IPS-15b (cell line): ENCODE results near the gene CPLANE2.
"Not testable (repeated sequence)": the region's sequence is repeated elsewhere in the genome, so short reads cannot be mapped to it uniquely, and the experiment has no call there.

Experiments used
- H3K27me3 ChIP-seq: one replicate; pipeline ENCODE4 v1.6.1; 2013; ENCODE audit warnings: low read length; ENCODE audit not compliant: control insufficient read depth, insufficient read depth
- H3K36me3 ChIP-seq: one replicate; pipeline ENCODE4 v1.6.1; 2013; ENCODE audit warnings: low read length; ENCODE audit not compliant: control insufficient read depth, insufficient read depth
- H3K4me1 ChIP-seq: one replicate; pipeline ENCODE4 v1.6.1; 2013; ENCODE audit warnings: mild to moderate bottlenecking, low read length; ENCODE audit not compliant: control insufficient read depth, insufficient read depth
- H3K4me3 ChIP-seq: one replicate; pipeline ENCODE4 v1.5.1; 2013; ENCODE audit warnings: low read depth, low read length
- H3K9ac ChIP-seq: one replicate; pipeline ENCODE4 v1.6.1; 2013; ENCODE audit warnings: low read depth, mild to moderate bottlenecking, low read length
- H3K9me3 ChIP-seq: one replicate; pipeline ENCODE4 v1.6.1; 2013; ENCODE audit warnings: mild to moderate bottlenecking, low read length; ENCODE audit not compliant: control insufficient read depth, insufficient read depth

CPLANE2 gene

DNA sequence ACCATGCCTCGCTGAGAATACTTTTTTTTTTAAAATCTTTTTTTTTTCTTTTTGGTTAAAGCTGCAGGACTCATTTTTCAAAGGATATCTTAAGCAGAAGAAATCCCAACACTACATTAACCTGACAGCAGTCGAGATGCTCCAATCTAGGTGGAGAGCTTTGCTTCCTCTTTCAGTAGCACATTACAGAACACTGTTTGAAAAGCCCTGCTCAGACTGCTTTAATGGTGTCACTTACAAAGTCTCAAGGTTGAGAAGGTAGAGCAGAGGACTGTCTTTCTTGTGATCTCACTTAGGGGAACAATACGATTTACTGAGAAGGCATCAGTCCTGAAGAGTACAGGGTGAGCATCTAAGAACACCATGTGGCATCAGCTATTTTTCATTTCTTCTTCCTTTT lies 21.0 kb upstream of the CPLANE2 start:
- H3K36me3 ChIP-seq = no peaks in the 10 kb centered on the region
- no peak overlapping the region for H3K9ac ChIP-seq
- H3K4me1 ChIP-seq = no peaks in the 10 kb centered on the region
- H3K27me3 ChIP-seq = no peaks in the 10 kb centered on the region
- H3K9me3 ChIP-seq = no peaks in the 10 kb centered on the region
- H3K4me3 ChIP-seq = no peak overlapping the region

DNA sequence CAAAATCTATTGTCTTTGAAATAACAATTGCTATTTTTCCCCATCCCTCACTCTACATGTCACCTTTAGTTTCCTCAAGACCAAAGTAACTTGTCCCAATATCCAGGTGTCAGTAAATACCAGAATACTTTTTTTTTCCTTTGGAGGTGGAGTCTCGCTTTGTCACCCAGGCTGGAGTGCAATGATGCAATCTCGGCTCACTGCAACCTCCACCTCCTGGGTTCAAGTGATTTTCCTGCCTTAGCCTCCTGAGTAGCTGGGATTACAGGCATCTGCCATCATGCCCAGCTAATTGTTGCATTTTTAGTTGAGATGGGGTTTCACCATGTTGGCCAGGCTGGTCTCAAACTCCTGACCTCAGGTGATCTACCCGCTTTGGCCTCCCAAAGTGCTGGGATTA lies 20.6 kb upstream of the CPLANE2 start:
- H3K4me3 ChIP-seq, H3K27me3 ChIP-seq, H3K9ac ChIP-seq, H3K9me3 ChIP-seq, H3K36me3 ChIP-seq, H3K4me1 ChIP-seq: not testable (repeated sequence)

DNA sequence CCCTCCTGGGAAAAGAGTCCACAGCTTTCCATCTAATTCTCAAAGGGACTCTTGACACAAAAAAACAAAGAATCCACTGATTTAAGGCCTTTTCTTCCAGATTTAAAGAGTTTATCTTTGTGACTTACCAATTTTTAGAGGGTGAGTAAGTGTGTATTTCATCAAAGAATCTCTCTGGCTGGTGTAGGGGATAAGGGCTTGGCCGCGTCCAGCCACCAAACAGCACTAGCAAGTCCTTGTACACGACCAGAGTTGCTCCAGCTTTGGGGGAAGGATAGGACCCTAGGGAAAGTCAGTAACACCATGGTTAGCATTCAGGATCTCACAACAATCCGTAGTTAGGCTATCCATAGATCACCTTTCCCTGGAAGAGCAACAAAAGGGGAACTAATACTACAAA lies 19.5 kb upstream of the CPLANE2 start:
- no peaks in the 10 kb centered on the region for H3K9me3 ChIP-seq
- no peaks in the 10 kb centered on the region for H3K27me3 ChIP-seq
- no peak overlapping the region for H3K4me3 ChIP-seq
- H3K9ac ChIP-seq = no peak overlapping the region
- no peaks in the 10 kb centered on the region for H3K4me1 ChIP-seq
- H3K36me3 ChIP-seq = peaks cover 6% of the 10 kb centered on the region

- H3K9ac ChIP-seq = no peak overlapping the region
- no peaks in the 10 kb centered on the region for H3K9me3 ChIP-seq
- H3K4me1 ChIP-seq = no peaks in the 10 kb centered on the region
- H3K36me3 ChIP-seq = peaks cover 14% of the 10 kb centered on the region
- H3K27me3 ChIP-seq = no peaks in the 10 kb centered on the region
- H3K4me3 ChIP-seq = no peak overlapping the region
These were observed 17.4 kb upstream of the CPLANE2 start for GRCh38 chr1:16254263-16254928.

- H3K9ac ChIP-seq = no peak overlapping the region
- H3K36me3 ChIP-seq = peaks cover 14% of the 10 kb centered on the region
- no peaks in the 10 kb centered on the region for H3K27me3 ChIP-seq
- H3K9me3 ChIP-seq = no peaks in the 10 kb centered on the region
- H3K4me1 ChIP-seq = no peaks in the 10 kb centered on the region
- no peak overlapping the region for H3K4me3 ChIP-seq
These were observed 16.4 kb upstream of the CPLANE2 start for GRCh38 chr1:16253332-16253922.

DNA sequence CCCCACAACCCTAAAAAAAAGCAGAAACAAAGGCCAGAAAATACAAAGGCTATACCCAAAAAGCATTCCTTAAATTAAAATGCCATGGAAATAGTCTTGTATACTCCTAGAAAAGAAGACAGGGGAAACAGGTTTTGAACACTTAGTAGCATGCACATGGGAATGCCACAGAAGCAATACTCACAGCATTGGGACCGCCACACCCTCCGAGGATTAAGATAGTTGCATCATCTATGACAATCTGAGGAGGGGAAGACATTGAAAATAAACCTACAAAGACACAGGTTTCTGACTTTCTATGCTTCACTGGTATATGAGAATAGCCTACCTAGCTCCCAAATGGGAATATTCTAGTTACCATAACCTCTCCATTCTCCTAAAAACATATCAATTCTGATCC lies 15.9 kb upstream of the CPLANE2 start:
- H3K4me1 ChIP-seq = no peaks in the 10 kb centered on the region
- no peaks in the 10 kb centered on the region for H3K27me3 ChIP-seq
- H3K4me3 ChIP-seq = no peak overlapping the region
- H3K36me3 ChIP-seq = peaks cover 14% of the 10 kb centered on the region
- H3K9me3 ChIP-seq = no peaks in the 10 kb centered on the region
- no peak overlapping the region for H3K9ac ChIP-seq

- Histone ChIP-seq H3K4me1 (no peaks in the 10 kb centered on the region), H3K9me3 (no peaks in the 10 kb centered on the region), H3K36me3 (peaks cover 14% of the 10 kb centered on the region), H3K9ac (no peak overlapping the region), H3K4me3 (no peak overlapping the region), H3K27me3 (no peaks in the 10 kb centered on the region)
These were observed 14.4 kb upstream of the CPLANE2 start for GRCh38 chr1:16251381-16251780.

DNA sequence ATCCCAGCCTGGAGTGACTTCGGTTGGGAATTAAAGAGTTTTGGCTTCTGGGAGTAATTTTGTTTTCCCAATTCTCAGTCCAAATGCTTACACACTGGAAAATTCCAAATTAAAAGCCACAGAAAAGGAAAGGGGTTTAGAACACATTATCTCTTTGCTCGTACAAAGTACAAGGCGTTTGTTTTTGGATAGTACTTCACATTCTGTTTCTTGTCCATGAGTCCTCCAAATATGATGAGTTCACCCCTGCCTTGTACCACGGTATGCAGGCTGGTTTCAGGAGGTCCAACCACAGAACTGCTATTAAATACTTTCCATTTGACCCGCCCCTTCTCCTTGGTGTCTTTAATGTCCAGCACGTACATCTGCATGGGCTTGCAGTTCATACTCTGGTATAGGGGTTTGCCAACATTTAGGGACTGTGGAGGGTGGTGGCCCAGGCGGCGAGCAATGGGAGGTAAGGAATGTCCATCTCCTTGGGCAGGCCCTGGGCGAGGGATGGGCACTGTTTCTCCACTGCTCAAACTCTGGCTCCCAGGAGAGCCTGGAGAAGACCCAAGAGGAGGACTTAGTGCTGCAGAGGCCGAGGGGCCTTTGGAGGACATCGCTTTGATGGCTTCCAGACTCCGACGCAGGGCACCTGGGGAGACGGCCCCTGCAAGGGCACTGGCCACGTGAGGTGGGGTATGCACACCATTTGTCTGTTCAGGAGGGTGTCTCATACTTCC lies 13.7 kb upstream of the CPLANE2 start:
- Histone ChIP-seq H3K36me3 (peaks cover 14% of the 10 kb centered on the region), H3K9ac (no peak overlapping the region), H3K27me3 (no peaks in the 10 kb centered on the region), H3K4me3 (no peak overlapping the region), H3K4me1 (no peaks in the 10 kb centered on the region), H3K9me3 (no peaks in the 10 kb centered on the region)

DNA sequence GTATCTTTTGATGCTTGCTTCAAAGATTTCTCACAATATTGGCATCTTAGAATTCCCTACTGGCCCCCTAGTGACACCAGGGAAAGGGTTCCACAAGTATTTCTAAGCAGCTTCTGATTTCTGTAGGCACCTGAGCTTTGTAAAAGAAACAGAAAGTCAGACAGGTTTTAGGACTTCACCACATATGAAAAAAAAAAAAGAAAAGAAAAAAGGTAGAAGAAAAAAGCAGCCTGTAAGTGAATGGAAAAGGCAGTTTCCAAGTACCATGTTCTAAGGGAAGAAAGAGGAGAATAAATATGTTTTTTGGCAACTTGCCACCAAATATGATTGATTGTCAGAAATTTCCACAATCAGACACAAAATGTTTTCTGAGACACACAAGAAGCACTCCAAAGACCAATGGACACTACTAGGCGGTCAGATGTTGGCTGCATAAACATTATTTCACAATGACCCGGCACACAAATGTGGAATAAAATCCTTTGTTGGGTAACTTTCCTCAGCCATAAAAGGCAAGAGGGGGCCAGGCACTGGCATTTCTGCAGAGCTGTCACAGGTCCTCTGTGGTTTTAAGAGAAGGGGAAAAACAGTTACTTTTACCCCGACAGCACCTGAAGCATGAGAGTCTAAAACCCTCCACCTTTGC lies 12.7 kb upstream of the CPLANE2 start:
- Histone ChIP-seq H3K27me3 (no peaks in the 10 kb centered on the region), H3K9ac (no peak overlapping the region), H3K9me3 (no peaks in the 10 kb centered on the region), H3K36me3 (peaks cover 14% of the 10 kb centered on the region), H3K4me1 (no peaks in the 10 kb centered on the region), H3K4me3 (no peak overlapping the region)

- Histone ChIP-seq H3K9ac (no peak overlapping the region), H3K9me3 (no peaks in the 10 kb centered on the region), H3K4me1 (no peaks in the 10 kb centered on the region), H3K27me3 (no peaks in the 10 kb centered on the region), H3K36me3 (peaks cover 14% of the 10 kb centered on the region), H3K4me3 (no peak overlapping the region)
These were observed 11.9 kb upstream of the CPLANE2 start for GRCh38 chr1:16248603-16249516.

DNA sequence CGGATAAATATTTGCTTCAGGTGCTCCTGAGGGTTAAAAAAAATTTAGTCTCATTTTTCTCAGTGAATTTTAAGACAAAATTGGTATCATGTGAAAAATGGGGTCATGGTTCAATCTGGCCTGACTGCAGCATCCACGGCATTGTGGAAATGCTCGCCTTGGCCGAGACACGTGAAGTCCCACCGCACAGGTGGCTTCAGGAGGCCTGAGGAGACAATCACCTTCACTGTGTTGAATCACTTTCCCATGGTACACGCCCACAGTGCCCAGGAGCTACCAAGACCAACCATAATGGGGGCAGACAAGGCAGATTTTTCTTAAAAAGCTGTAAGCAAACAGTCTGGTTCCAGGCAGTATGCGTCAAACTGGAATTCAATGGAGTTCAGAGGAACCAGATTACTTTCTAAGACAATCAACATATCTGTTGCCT lies 11.0 kb upstream of the CPLANE2 start:
- H3K9ac ChIP-seq = no peak overlapping the region
- H3K4me1 ChIP-seq = no peaks in the 10 kb centered on the region
- peaks cover 14% of the 10 kb centered on the region for H3K36me3 ChIP-seq
- no peaks in the 10 kb centered on the region for H3K9me3 ChIP-seq
- no peak overlapping the region for H3K4me3 ChIP-seq
- no peaks in the 10 kb centered on the region for H3K27me3 ChIP-seq
